Skin of body (tissue), 2 donors: ENCODE data around the gene GRM7. TPM values are rescaled to one million over a fixed set of nuclear protein-coding genes. Genes with fewer than 3 reads are reported as not detected.

Experiments
- DNase-seq: peaks from one replicate; lab custom pipeline; 2025; lab: John Stamatoyannopoulos, UW
- total RNA-seq: library from RNA; depleted of rRNA; stranded (reverse); fragments of >200 nt; gene quantifications from one replicate; pipeline ENCODE4 v1.2.3, GENCODE V29; 2014

Gene GRM7
- total RNA-seq, 1 donor from 2014 or later, result 0.39 TPM

- no peak for DNase-seq
Observed at GRCh38 chr3:6965881-6966280, 105.0 kb downstream of the GRM7 start.

- no peak for DNase-seq
Observed at GRCh38 chr3:6971933-6972332, 111.0 kb downstream of the GRM7 start.

DNA sequence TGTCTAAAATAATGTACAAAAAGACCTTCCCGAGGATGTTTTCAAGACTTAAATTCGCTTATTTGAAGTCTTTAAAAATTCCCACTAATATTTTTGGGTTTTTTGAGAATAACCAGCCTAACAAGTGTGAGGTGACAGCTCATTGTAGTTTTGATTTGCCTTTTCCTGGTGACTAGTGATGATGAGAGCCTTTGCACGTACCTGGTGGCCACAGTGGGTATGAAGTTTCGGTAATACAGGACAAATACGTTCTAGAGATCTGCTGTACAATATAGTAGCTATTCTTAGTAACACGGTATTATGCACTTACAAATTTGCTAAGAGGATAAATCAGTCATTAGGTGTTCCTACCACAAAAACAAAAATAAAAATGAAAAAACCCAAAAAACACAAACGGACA, 124.9 kb downstream of the GRM7 start:
- no peak for DNase-seq

DNA sequence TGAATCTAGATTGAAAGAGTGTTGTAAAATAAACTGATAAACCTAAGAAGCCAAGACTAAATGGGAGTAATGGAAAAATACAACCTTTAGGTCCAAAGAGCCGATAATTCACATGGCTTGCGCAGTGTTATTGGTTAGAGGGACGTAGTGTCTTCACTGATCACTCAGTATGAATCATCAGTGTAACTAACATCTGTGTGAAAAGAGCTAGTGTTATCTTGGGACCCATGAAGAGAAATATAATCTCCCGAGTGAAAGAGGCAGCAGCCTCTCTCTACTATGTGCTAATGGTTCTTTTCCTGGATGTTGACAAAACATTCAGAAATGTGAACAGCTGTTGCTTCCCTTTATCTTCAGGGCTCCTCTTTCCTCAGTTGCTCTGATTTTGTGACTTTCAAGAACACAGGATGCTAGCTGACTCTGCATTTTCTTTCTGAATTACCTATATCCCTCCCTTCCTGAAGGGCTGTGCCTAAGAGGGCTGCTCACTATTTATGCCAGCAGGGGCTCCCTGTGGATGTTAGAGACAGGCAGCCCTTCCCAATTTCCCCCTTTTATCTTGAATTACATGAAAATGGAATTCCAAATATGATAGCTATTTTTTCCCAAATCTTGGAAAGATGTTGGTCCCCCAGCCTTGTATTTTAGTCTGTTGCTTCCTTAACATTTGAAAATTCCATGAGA, 128.8 kb downstream of the GRM7 start:
- no peak for DNase-seq

DNA sequence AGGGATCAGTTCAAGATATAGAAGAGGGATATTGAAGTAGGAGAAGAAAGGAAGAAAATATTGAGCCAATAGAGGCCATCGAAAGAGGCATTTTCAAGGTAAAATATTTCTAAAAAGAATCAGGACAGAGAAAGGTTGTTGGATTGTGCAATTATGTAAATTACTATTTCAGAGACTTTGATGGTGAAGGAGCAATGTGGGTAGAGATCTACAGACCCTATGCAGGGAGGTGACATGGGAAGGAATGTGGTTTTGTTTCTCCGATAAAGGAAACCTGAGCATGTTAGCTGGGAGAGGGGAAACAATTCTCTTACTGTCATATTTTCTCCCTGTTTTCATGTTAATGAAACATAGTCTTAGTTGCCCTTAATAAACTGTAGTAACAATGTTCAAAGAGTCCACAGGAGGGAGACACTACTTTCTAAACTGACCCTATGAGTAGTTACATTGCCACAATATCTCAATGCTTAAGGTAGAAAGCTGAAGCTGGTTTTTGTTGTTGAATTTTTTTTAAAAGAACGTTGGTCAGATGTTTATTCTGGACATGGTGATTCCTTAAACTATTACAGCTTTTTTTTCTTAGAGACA, 133.3 kb downstream of the GRM7 start:
- no peak for DNase-seq

DNA sequence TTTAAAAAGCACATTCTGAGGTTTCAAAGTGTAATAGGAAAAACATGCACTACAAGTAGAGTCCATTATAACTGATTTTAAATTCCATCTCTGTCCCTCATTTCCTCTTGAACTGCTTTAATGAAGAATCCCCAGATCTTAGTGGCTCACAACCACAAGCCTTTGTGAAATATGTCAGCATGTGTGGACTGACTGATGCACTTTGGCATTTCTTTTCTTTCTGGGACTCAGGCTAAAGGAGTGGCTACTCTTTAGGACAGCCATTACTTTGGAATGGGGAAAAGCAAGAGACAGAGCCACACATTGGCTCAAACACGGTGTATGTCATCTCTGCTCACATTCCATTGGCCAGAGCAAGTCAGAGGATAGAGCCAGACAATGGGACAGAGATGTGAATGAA, 139.6 kb downstream of the GRM7 start:
- DNase-seq, result no peak

DNA sequence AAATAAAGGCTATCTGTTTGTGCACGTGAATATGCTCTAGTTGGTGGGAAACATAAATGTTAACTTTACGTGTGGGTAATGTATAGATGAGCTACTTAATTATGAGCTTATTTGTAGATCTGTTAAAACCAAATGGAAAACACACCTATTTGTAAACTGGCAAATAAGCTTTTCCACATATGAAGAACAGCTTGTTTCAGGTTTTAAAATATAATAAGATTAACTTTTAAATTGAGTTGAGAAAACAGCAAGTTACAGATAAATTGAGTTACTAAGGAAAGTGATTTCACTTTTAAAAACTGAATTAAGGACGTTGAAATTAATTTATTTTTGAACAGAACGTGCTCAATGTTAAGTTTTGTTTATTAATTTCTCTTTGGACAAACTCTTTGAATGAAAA, 140.5 kb downstream of the GRM7 start:
- no peak for DNase-seq

DNA sequence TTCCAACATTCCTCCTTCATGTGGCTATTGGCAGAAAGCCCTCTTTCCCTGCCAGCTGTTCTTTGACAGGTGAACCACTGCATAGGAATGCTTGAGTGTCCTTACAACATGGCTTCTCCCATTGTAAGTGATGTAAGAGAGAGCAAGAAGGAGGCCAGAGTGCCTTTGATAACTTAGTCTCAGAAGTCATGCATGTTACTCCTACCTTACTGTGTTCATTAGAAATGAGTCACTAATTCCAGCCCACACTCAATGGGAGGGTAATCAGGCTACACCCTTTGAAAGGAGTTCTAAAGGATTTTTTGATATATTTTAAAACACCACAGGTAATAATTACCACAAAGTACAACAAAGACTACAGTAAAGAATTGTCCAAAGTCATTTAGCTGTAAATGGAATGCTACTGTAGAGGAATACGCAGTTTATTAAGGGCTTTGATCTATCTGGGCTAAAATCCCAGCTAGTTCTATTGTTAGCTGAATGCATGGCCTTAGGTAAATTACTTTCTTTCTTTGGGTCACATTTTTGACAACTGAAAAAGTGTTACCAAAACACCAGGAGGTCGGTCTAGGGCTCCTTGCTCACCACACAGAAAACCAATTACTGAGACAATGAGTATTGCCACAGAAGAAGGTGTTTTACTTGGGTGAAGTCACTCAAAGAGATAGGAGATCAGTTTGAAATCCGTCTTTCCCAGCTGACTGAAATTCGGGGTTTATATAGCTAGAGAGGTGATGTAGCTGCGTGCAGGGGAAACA, 154.9 kb downstream of the GRM7 start:
- DNase-seq, result no peak

DNA sequence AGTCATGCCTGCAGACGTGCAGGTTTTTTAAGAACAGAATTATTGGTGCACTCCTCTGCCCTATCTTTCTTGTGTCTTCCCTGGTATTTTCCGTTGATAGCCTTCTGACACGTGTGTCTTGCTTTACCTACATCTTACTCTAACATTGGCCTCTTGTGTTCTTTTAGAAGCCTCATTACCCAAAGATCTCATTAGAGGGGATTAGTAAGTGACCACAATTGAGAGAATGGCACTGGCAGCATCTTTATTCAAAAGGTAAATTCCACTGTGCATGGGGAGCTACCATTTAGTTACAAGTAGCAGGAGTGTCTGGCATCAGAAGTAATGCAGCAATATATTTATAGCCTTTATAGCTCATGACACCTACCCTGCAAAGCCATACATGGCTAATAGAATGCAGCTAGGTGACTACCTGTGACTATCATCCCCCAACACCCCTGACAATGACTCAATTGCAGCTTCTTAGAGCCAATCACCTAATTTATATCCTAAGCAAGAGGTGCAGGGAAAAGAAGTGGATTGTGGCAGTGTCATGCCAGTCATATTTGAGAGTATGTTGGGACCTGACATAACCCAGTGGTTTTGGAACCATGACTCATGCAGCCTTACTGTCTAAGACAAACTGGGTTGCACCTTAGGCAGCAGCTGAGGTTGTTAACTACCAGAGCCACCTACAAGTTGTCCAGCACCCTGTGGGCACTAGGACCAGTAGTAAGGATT, 164.8 kb downstream of the GRM7 start:
- no peak for DNase-seq

DNA sequence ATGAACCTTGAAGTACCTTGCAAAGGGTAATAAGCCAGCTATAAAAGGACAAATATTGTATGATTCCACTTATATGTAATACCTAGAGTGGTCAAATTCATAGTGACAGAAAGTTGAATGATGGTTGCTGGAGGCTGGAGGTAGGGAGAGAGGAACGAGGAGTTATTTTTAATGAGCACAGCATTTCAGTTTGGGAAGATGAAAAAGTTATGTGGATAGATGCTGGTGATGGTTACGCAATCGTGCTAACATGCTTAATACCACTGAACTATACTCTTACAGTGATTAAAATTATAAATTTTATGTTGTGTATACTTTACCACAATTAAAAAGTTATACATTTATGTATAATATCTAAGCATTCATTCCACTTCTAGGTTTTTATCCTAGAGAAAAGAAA, 168.6 kb downstream of the GRM7 start:
- DNase-seq, result no peak

DNA sequence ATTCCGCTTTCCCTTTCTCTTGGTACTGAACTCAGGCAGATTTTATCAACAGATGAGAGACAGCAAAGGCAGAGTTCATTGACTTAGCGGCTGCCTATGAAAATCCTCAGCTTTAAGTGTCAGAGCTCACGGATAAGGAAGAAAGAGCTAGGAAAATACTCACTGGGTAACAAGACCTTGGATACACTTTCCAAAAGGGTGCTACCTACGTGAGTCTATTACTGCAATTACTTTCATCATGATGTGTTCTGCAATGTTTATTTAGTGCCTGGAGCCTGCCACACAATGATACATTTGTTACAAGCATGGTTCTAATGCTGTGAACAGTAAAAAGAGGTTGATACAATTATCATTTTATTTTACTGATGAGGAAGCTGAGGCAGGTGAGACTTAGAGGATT, 177.5 kb downstream of the GRM7 start:
- no peak for DNase-seq

DNA sequence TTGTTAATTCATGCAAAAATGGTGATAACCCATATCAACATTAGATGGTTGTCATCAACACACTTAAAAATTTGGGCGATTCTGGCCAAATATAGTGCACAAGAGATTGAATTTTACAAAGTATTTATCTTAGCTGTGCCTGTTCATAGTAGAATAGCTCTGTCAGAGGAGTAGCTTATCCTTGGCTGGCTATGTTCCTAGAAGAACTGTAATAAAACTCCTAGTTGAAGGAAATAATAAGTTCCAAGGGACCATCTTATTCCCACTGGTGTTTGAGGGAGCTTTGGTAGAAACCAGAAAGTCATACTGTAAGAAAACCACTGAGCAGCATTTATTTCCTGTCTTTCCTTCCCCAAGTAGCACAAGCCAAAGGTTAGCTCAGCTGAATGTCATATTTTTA, 201.8 kb downstream of the GRM7 start:
- DNase-seq, result peak; percentile 3

GRCh38 chr3:7070461-7070860, 209.5 kb downstream of the GRM7 start:
- no peak for DNase-seq

- no peak for DNase-seq
Observed at GRCh38 chr3:7074217-7074616, 213.3 kb downstream of the GRM7 start.

DNA sequence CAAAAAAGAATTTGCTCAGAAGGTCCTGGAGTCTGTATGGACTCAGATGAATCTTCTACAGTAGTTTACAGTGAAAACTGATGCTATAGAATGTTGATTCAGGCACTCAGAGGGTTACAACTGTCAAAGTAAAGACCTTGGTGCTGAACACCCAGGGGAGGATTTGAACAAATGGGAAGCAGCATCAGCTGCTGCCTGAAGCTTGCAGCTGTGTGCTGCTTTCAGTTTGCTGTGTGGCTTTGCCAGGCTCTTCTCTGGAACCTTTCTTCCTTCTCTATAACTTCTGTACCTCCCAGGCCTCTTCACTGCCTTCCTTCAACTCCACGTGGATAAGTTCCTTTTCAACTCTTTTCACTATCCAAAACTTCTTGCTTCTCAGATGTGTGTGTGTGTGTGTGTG, 214.2 kb downstream of the GRM7 start:
- DNase-seq, result no peak

DNA sequence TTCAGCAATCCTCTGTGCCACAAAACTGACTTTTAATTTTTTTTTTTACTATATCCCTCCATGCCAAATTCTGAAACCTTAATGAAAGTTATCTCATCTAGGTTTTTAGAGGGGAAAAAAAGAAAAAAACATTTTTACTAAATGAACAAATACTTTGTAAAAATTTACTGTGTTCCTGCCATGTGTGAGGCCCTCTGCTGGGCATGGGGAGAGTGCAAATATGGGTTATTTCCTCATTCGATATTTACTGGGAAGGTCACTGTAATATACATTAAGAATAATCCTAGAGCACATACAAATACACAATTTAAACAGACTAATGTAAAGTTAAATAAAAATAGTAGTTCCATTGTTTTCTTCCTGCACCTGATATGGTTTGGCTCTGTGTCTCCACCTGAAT, 215.0 kb downstream of the GRM7 start:
- no peak for DNase-seq

GRCh38 chr3:7082244-7082643, 221.3 kb downstream of the GRM7 start:
- DNase-seq, result no peak

DNA sequence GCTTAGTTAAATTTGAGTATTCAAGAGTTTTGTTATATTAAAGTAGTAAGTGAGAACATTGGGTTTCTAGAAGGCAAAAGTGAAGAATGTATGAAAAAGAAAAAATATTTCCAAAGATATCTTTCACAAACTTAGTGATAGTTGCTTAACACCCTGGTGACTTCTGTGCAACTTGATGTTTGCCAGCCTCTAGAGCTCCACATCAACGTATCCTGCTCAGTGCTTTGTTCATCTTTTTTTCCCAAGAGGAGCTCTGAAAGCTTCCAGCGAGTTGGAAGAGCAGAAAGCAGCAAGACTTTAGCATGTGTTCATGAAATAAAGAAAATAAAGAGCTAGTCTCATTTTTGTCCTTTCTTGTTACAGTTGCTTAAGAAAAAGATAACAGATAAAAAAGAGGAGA, 225.5 kb downstream of the GRM7 start:
- DNase-seq, result no peak

DNA sequence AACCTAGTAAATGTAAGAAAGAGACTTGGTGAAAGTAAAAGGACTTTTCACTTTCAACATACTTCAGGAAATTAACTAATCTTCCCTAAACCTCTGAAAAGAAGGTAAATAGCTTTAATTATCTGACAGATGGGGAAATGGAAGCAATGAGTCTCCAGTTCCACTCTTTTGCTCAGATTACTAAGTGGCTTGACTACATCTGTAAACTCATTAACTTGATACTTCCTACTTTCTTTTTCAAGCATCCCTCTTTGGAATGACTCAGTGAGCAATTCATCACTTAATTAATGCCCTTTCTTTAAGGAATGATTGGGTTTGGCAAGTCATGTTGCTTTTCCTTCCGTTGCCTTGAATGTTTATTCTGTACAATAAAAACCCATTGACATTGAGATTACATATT, 234.2 kb downstream of the GRM7 start:
- no peak for DNase-seq

GRCh38 chr3:7100136-7100535, 239.2 kb downstream of the GRM7 start:
- no peak for DNase-seq

- no peak for DNase-seq
Observed at GRCh38 chr3:7106635-7107034, 245.7 kb downstream of the GRM7 start.

GRCh38 chr3:7112523-7113056, 251.7 kb downstream of the GRM7 start:
- no peak for DNase-seq
